ENCODE measurements around the gene SYNJ2. TPM values are rescaled to one million over a fixed set of nuclear protein-coding genes. Genes with fewer than 3 reads are reported as not detected.

Gene SYNJ2
- total and polyA plus RNA-seq, 5 experiments from 2014 or later, result 5.2 to 16.3 (median 8.5) TPM

DNA sequence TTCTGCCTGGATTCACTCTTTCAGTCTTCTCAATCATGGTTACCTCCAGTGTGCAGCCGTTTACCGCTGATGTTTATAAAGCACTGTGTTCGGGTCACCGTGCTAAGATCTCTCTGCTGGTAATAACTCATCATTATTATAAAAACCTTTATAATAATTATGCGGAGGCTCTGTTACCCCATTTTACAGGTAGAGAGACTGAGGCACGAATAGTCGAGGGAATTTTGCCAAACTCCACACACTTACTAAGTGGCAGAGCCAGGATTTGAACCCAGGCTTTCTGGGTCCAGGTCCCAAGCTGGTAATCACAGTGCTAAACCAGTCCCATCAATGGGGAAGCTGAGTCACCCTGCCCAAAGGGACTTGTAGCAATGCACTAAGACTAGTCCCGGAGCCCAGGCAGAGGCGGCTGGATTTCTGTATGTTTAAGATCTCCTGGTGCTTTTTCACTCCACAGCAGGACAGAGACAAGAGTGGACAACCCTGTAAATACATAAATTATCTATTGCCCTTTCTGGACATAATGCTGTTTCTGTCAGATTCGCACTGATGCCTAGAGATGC lies 48.1 kb downstream of the SYNJ2 start:
- ATAC-seq, result no peak
- peak overlapping the region in 6 of 10 donors; percentile 33 to 81 (median 66) for H3K27ac Mint-ChIP-seq
- no peak for DNase-seq
- H3K4me1 Mint-ChIP-seq, result peaks cover 32 to 52% (median 49%) of the 10 kb centered on the region in 4 donors
- POLR2A ChIA-PET, result interaction anchor here (0.6 kb wide), 1 partner anchor 40 kb away, joined by 3 read pairs; no protein-coding TSS in a partner anchor
- H3K36me3 Mint-ChIP-seq, result peaks cover 0 to 9% (median 9%) of the 10 kb centered on the region in 3 donors
- H3K9me3 Mint-ChIP-seq, result no peaks in the 10 kb centered on the region
- H3K4me3 Mint-ChIP-seq, result no peak overlapping the region
- no peaks in the 10 kb centered on the region for H3K27me3 Mint-ChIP-seq

DNA sequence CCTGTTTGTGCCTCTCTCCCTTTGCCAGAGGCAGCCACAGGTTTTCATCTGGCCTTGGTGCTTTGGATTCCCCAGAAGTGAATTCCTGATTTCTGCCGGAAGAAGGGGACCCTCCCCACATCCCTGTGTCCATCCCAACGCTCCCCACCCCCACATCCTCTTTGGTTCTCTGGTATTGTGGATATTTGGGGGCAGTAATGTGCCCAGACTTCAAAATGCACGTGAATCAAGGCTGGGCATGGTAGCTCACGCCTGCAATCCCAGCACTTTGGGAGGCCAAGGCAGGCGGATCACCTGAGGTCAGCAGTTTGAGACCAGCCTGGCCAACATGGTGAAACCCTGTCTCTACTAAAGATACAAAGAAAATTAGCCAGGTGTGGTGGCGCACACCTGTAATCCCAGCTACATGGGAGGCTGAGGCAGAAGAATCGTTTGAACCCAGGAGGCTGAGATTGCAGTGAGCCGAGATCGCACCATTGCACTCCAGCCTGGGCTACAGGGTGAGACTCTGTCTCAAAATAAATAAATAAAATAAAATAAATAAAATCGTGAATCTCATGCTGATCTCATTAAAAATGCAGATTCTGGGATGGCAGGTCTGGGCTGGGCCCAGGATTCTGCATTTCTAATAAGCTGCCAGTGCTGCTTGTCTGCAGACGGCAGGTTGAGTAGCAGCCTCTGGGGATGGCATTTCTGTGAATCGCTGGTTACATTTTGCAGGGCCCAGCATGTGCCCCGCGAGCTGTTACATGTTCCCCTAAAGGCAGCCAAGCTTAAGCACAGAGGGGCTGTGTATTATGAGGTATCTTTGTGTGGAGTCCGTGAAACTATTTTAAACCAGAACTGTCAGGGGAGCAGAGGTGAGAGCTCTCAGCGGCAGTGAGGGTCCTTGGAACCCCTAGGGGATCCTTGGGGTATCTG lies 49.0 kb downstream of the SYNJ2 start:
- peak overlapping the region; percentile 34 to 96 (median 88) for H3K27ac Mint-ChIP-seq
- POLR2A ChIA-PET, result interaction anchor here (1.1 to 1.7 kb wide), 2 partner anchors 9 to 29 kb away, joined by 4 to 5 read pairs; no protein-coding TSS in a partner anchor

DNA sequence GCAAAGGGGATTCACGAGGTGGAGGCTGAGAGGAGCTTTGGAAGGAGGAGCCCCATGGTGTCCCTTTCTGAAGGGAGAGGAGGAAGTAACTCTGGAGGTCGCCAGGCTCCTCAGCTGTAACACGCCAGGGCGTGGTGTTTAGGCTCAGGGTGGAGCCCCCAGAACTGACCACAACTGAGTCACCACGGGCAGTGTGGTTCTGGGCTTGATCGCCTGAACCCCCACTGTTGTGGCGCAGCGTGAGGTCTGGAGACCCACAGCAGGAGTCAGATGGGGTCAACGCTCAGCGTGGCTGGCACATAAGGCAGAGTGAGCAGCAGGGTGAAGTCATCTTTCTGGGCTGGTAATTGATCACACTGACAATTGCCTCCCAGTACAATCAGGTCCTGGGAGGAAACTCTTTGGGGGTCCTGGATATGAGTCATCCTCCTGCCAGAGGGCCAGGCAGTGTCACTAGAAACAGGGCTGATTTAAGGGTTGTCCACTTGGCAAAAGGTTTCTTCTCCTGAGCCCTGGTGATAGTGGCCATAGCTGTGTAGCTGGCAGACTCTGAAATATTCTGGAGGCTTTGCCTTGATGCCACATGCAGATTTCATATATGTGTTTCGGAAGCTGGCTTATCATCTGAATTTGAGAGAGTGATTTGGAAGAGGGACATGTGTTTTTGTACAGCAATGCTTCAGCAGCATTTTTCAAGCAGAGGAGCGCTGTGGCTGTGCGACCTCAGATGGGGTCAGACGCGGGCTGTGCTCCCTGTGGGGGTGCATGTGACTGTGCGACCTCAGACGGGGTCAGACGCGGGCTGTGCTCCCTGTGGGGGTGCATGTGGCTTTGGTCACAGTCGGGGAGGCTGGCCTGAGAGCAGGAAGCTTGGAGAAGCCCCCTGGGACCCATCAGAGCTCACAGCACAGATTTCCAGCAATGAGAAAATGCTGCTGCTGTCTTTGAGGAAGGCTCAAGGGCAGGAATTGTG lies 50.0 kb downstream of the SYNJ2 start:
- H3K4me1 Mint-ChIP-seq, result peaks cover 32 to 43% (median 38%) of the 10 kb centered on the region in 4 donors
- POLR2A ChIA-PET, result interaction anchor here (0.6 to 1.7 kb wide), 4 partner anchors 10 to 831 kb away, joined by 3 to 5 read pairs (median 4); no protein-coding TSS in a partner anchor
- peak overlapping the region; percentile 34 to 96 (median 88) for H3K27ac Mint-ChIP-seq
- H3K36me3 Mint-ChIP-seq, result peaks cover 3 to 21% (median 21%) of the 10 kb centered on the region in 3 donors
- ATAC-seq (peak; percentile 2 to 16), DNase-seq (peak in 4 of 10 donors; percentile 11 to 28 (median 15))
- H3K27me3 Mint-ChIP-seq, result no peaks in the 10 kb centered on the region
- peaks cover 0 to 5% (median 0%) of the 10 kb centered on the region in 9 donors for H3K9me3 Mint-ChIP-seq
- H3K4me3 Mint-ChIP-seq, result peak overlapping the region in 9 of 10 donors; percentile 2 to 80 (median 52)

More for the DNA sequence above, 49.0 kb downstream of the SYNJ2 start:
- H3K36me3 Mint-ChIP-seq, result peaks cover 0 to 12% (median 12%) of the 10 kb centered on the region in 3 donors
- no peaks in the 10 kb centered on the region for H3K9me3 Mint-ChIP-seq
- H3K4me1 Mint-ChIP-seq, result peaks cover 34 to 52% (median 47%) of the 10 kb centered on the region in 4 donors
- no peaks in the 10 kb centered on the region for H3K27me3 Mint-ChIP-seq
- ATAC-seq (no peak), DNase-seq (no peak)
- H3K4me3 Mint-ChIP-seq, result peak overlapping the region in 9 of 10 donors; percentile 2 to 80 (median 49)

DNA sequence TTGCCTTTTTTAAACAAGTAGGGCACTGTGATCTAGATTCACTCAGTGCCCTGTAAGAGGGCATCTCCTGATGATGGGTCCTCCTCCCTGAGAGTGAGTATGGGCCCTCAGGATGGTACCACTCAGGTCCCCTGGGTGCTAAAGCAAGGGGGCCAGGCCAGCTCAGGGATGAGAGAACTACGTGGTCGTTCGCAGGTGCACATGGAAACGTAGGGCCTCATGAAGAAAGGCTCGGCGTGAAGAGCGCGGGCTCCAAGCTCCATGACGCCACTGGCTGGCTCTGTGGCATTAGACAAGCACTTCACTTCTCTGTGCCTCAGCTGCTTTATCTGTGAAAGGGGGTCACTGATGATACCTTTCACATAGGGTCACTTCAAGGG lies 50.7 kb downstream of the SYNJ2 start:
- Mint-ChIP-seq H3K4me1 (peaks cover 26 to 36% (median 31%) of the 10 kb centered on the region in 4 donors), H3K36me3 (peaks cover 3 to 26% (median 21%) of the 10 kb centered on the region in 3 donors), H3K27ac (no peak overlapping the region), H3K27me3 (no peaks in the 10 kb centered on the region), H3K9me3 (peaks cover 0 to 5% (median 0%) of the 10 kb centered on the region in 9 donors), H3K4me3 (no peak overlapping the region)
- ATAC-seq (no peak), DNase-seq (no peak)
- POLR2A ChIA-PET, result interaction anchor here (0.6 to 1.7 kb wide), 3 partner anchors 11 to 830 kb away, joined by 3 to 5 read pairs (median 3); no protein-coding TSS in a partner anchor

DNA sequence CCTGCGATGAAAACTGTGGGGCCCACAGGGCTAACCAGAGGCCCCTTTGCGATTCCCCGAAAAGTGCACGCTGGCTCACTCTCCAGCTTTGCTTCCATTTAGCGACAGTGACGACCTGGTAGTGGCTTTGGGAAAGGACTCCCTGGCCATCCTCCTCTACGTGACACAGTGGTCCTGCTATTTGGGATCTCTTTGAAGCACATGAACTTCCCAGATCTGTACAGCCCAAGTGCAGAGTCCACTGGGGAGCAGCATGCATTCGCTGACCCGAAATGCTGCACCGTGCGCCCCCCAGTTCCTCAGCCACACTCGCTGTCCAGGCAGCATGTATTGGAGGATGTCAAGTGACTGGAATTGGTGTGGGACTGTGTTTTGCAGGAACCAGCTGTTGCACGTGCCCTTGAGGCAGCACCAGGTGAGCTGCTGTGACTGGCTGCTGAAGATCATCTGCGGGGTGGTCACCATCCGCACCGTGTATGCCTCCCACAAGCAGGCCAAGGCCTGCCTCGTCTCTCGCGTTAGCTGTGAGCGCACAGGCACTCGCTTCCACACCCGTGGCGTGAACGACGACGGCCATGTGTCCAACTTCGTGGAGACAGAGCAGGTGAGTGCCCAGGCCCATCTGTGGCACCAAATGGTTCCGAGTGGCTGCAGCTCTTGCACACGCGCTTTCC lies 51.6 kb downstream of the SYNJ2 start:
- DNase-seq (no peak), ATAC-seq (no peak)
- Mint-ChIP-seq H3K9me3 (peaks cover 0 to 5% (median 0%) of the 10 kb centered on the region in 9 donors), H3K4me3 (no peak overlapping the region), H3K4me1 (peaks cover 18 to 28% (median 23%) of the 10 kb centered on the region in 4 donors), H3K27me3 (no peaks in the 10 kb centered on the region), H3K36me3 (peaks cover 3 to 26% (median 24%) of the 10 kb centered on the region in 3 donors), H3K27ac (no peak overlapping the region)
- POLR2A ChIA-PET, result no interaction called here

DNA sequence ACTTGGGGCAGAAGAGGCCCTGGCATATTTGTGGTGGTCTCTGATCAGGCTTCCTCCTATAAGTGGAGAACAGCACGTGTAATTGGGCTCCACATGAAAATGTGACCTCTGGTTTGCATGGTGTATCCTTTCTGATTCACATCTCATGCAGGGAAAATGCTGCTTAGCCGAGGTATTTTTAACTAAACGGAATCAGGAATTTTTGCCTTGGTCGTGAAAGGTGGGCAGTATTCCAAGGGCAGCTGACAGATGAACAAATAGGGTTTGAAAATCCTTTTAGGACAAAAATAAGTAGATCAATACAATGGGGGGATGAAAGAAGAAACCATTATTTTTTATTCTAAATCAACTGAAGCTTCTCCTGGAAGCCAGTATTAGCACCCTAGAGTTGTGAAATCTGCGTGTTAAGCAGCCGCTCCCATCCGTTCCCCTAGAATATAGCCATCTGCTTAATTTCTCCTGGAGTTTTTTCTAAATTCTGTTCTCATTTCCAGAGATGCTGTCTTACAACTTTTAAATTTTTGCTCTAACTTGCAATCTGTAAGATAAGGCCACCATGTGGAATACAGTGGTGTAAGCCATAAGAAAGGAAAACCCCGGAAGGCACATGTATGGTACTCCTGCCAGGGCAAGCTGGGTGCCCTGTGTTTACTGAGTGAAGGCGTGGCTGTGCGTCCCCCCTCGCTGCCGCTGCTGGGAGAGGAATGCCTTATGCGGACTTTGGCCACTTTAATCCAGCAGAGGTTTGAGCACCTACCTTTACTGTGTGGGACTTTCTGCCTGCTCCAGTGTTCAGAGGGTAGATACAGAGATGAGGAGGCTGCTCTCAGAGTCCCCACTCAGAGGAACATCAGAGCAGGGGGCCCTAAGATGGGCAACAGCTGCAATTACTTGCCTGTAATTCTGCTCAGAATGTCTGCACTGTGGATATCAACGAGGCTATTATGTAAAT lies 52.4 kb downstream of the SYNJ2 start:
- Mint-ChIP-seq H3K36me3 (peaks cover 3 to 26% (median 25%) of the 10 kb centered on the region in 3 donors), H3K4me1 (peaks cover 19 to 28% (median 24%) of the 10 kb centered on the region in 4 donors), H3K9me3 (peaks cover 0 to 5% (median 0%) of the 10 kb centered on the region in 9 donors), H3K27me3 (no peaks in the 10 kb centered on the region), H3K4me3 (no peak overlapping the region), H3K27ac (no peak overlapping the region)
- no peak for ATAC-seq
- DNase-seq, result no peak
- POLR2A ChIA-PET, result no interaction called here

DNA sequence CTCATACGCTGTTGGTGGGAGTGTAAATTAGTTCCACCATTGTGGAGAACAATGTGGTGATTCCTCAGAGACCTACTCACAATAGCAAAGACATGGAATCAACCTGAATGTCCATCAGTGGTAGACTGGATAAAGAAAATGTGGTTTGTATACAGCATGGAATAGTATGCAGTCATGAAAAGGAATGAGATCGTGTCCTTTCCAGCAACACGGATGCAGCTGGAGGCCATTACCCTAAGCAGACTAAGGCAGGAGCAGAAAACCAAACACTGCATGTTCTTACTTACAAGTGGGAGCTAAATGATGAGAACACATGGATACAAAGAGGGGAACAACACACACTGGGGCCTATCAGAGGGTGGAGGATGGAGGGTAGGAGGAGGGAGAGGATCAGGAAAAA lies 54.6 kb downstream of the SYNJ2 start:
- no peak overlapping the region for H3K4me3 Mint-ChIP-seq
- H3K27ac Mint-ChIP-seq, result peak overlapping the region in 3 of 10 donors; percentile 14 to 68 (median 33)
- peaks cover 0 to 5% (median 0%) of the 10 kb centered on the region in 9 donors for H3K9me3 Mint-ChIP-seq
- POLR2A ChIA-PET, result no interaction called here
- H3K4me1 Mint-ChIP-seq, result peaks cover 18 to 33% (median 26%) of the 10 kb centered on the region in 4 donors
- no peaks in the 10 kb centered on the region for H3K27me3 Mint-ChIP-seq
- no peak for ATAC-seq
- peaks cover 3 to 28% (median 22%) of the 10 kb centered on the region in 3 donors for H3K36me3 Mint-ChIP-seq
- DNase-seq, result no peak

DNA sequence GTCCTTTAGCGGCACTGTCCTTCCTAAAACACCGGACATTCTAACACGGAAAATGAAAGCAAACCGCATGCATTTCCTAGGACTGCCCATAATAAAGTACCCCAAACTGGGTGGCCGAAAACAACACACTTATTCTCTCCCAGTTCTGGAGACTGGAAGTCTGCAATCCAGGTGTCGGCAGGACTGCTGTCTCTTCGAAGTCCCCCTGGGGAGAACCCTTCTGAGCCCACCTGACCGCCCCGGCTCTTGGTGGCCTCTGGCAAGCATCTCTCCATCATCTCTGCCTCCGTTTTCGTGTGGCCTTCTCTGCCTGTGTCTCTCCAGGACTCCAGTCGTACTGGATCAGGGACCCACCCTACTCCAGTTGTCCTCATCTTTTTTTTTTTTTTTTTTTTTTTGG lies 55.4 kb downstream of the SYNJ2 start:
- ATAC-seq, result no peak
- peaks cover 11 to 26% (median 18%) of the 10 kb centered on the region in 4 donors for H3K4me1 Mint-ChIP-seq
- H3K27me3 Mint-ChIP-seq, result no peaks in the 10 kb centered on the region
- no peak overlapping the region for H3K4me3 Mint-ChIP-seq
- POLR2A ChIA-PET, result interaction anchor here (0.6 to 0.7 kb wide), 3 partner anchors 24 to 765 kb away, joined by 4 to 5 read pairs (median 4); no protein-coding TSS in a partner anchor
- H3K36me3 Mint-ChIP-seq, result peaks cover 3 to 28% (median 22%) of the 10 kb centered on the region in 3 donors
- DNase-seq, result no peak
- no peak overlapping the region for H3K27ac Mint-ChIP-seq
- H3K9me3 Mint-ChIP-seq, result peaks cover 0 to 5% (median 0%) of the 10 kb centered on the region in 9 donors

DNA sequence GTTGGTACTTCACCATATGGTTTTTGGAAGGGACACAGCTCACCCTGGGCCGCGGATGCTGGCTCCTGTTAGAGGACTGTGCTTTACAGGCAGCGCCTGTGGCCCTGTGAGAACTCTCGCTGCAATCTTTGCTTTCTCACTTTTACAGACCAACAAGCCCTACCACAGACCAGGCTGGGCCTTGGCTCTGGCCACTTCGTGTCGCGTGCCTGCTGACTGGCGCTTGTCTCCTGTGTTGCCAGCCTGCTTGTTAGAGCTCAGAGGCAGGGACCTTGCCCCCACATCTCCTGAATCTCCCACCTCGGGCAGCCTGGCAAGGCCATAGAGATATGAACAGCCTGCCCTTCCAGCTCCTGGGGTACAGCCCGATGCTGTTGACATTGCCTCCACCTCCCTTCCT lies 56.1 kb downstream of the SYNJ2 start:
- peak in 1 of 10 donors; percentile 28 for DNase-seq
- POLR2A ChIA-PET, result interaction anchor here (0.6 to 1.5 kb wide), 4 partner anchors 11 to 765 kb away, joined by 4 to 7 read pairs (median 4); no protein-coding TSS in a partner anchor
- Mint-ChIP-seq H3K27me3 (no peaks in the 10 kb centered on the region), H3K4me3 (no peak overlapping the region), H3K27ac (peak overlapping the region in 1 of 10 donors; percentile 29), H3K4me1 (peaks cover 10 to 22% (median 17%) of the 10 kb centered on the region in 4 donors), H3K9me3 (peaks cover 0 to 5% (median 0%) of the 10 kb centered on the region in 9 donors), H3K36me3 (peaks cover 3 to 28% (median 27%) of the 10 kb centered on the region in 3 donors)
- no peak for ATAC-seq
